ENCODE data around the gene ADGRV1. TPM values are rescaled to one million over a fixed set of nuclear protein-coding genes. Genes with fewer than 3 reads are reported as not detected.
A peak's percentile ranks its signal among the peaks of the same experiment; 100 is the strongest.

The ADGRV1 gene
- total and polyA plus RNA-seq, 9 of the 15 experiments (the other 6 are each of a cell fraction or from before 2014, with no cell fraction given), result 21.7 to 156 (median 58.2) TPM

- peak; percentile 44; the same call in 1 of the 2 replicates for TF ChIP-seq KLF6 (CRISPR knock-in tag; IDR thresholded peaks at IDR 0.05; ENCODE audit: borderline replicate concordance)
- TF ChIP-seq ZBTB34 (CRISPR knock-in tag; IDR thresholded peaks at IDR 0.05), result no peak
- TF ChIP-seq CTCFL (IDR thresholded peaks at IDR 0.05; ENCODE audit: borderline replicate concordance, insufficient read depth, low read depth, low read length, poor library complexity, severe bottlenecking), result no peak
- TF ChIP-seq HDAC1 (IDR thresholded peaks at IDR 0.05), result no peak
- TF ChIP-seq, protein P1, sequence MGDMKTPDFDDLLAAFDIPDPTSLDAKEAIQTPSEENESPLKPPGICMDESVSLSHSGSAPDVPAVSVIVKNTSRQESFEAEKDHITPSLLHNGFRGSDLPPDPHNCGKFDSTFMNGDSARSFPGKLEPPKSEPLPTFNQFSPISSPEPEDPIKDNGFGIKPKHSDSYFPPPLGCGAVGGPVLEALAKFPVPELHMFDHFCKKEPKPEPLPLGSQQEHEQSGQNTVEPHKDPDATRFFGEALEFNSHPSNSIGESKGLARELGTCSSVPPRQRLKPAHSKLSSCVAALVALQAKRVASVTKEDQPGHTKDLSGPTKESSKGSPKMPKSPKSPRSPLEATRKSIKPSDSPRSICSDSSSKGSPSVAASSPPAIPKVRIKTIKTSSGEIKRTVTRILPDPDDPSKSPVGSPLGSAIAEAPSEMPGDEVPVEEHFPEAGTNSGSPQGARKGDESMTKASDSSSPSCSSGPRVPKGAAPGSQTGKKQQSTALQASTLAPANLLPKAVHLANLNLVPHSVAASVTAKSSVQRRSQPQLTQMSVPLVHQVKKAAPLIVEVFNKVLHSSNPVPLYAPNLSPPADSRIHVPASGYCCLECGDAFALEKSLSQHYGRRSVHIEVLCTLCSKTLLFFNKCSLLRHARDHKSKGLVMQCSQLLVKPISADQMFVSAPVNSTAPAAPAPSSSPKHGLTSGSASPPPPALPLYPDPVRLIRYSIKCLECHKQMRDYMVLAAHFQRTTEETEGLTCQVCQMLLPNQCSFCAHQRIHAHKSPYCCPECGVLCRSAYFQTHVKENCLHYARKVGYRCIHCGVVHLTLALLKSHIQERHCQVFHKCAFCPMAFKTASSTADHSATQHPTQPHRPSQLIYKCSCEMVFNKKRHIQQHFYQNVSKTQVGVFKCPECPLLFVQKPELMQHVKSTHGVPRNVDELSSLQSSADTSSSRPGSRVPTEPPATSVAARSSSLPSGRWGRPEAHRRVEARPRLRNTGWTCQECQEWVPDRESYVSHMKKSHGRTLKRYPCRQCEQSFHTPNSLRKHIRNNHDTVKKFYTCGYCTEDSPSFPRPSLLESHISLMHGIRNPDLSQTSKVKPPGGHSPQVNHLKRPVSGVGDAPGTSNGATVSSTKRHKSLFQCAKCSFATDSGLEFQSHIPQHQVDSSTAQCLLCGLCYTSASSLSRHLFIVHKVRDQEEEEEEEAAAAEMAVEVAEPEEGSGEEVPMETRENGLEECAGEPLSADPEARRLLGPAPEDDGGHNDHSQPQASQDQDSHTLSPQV (IDR thresholded peaks at IDR 0.05), result peak; percentile 19; the same call in 1 of the 2 replicates
- TF ChIP-seq ZNF830 (CRISPR knock-in tag; IDR thresholded peaks at IDR 0.05), result no peak
- TF ChIP-seq GTF2A2 (tag; IDR thresholded peaks at IDR 0.05), result 0 out of 2 replicates have a peak, but pooled peaks have one; percentile 55
- TF ChIP-seq CTBP1 (IDR thresholded peaks at IDR 0.05; ENCODE audit: borderline replicate concordance), result no peak; the same call in 1 of the 2 replicates
- TF ChIP-seq, protein P2, sequence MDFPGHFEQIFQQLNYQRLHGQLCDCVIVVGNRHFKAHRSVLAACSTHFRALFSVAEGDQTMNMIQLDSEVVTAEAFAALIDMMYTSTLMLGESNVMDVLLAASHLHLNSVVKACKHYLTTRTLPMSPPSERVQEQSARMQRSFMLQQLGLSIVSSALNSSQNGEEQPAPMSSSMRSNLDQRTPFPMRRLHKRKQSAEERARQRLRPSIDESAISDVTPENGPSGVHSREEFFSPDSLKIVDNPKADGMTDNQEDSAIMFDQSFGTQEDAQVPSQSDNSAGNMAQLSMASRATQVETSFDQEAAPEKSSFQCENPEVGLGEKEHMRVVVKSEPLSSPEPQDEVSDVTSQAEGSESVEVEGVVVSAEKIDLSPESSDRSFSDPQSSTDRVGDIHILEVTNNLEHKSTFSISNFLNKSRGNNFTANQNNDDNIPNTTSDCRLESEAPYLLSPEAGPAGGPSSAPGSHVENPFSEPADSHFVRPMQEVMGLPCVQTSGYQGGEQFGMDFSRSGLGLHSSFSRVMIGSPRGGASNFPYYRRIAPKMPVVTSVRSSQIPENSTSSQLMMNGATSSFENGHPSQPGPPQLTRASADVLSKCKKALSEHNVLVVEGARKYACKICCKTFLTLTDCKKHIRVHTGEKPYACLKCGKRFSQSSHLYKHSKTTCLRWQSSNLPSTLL (IDR thresholded peaks at IDR 0.05), result no peak
- no peak for TF ChIP-seq ZBTB7A (IDR thresholded peaks at IDR 0.05; ENCODE audit: borderline replicate concordance, control insufficient read depth, low read depth, low read length)
- TF ChIP-seq, protein P3, sequence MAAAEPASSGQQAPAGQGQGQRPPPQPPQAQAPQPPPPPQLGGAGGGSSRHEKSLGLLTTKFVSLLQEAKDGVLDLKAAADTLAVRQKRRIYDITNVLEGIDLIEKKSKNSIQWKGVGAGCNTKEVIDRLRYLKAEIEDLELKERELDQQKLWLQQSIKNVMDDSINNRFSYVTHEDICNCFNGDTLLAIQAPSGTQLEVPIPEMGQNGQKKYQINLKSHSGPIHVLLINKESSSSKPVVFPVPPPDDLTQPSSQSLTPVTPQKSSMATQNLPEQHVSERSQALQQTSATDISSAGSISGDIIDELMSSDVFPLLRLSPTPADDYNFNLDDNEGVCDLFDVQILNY (CRISPR knock-in tag; IDR thresholded peaks at IDR 0.05), result no peak
- TF ChIP-seq, protein P4, sequence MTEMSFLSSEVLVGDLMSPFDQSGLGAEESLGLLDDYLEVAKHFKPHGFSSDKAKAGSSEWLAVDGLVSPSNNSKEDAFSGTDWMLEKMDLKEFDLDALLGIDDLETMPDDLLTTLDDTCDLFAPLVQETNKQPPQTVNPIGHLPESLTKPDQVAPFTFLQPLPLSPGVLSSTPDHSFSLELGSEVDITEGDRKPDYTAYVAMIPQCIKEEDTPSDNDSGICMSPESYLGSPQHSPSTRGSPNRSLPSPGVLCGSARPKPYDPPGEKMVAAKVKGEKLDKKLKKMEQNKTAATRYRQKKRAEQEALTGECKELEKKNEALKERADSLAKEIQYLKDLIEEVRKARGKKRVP (CRISPR knock-in tag; IDR thresholded peaks at IDR 0.05), result peak; percentile 85
- no peak for TF ChIP-seq EHMT2 (IDR thresholded peaks at IDR 0.05)
- peak; percentile 52; the same call in 1 of the 2 replicates for TF ChIP-seq ARID1B (IDR thresholded peaks at IDR 0.05)
- no peak for TF ChIP-seq BCOR (IDR thresholded peaks at IDR 0.05)
These were observed 461.6 kb downstream of the ADGRV1 start (continued) for GRCh38 chr5:91020065-91020800.

Measured in K562 (cell line).